GM19452 (cell line): ENCODE measurements around the gene AQP9.

ENCODE experiments used
- ATAC-seq: cut with Tn5 transposase; IDR thresholded peaks from one replicate; pipeline ENCODE4 v1.9.1; 2021; ENCODE audit not compliant: unreplicated experiment

The AQP9 gene

DNA sequence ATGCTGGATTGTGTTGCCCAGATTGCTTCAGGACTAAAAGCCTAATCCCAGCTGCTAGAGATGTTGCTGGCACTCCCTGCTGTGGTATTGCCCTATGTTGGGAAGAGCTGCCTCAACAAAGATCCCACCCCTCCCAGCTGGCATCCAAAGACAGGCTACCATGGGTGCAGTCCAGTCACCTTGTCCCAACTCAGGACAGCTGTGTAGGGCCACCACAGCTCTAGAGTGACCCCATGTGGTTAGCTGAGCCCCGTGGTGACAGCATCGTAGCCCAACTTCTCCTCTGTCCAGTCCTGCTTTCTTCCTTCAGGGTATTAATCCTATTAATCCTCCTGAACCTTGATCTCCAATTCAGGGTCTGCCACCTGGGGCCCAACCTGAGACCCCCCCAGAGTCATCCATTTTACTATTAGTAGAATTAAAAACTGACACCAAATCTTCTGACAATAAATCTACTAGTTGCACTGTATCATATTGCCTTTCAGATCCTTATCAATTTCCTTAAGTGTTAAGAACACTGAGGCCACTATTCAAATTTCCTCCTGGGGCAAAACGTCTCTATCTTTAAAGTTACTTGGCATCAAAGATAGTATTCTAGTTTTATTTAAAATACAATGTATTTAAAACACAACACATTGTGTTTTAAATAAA lies 83.5 kb downstream of the AQP9 start:
- ATAC-seq, result no peak

DNA sequence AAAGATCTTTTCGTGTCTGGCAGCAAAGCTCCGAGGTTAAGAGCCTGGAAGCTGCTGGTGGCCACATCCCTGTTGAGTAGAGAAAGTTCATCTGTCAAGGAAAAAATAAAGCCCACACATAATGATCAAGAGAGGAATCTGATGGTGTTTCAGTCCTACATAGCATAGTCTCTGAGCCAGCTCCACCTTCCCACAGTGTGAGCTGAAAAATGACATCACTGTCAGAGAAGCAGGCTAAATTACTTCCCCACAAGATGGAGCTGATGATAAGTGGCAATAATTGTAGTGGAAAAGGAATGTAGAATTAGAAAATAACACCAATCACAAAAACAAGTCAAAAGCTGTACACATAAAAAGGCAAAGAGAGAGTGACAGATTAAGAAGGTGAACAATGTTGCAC lies 84.5 kb downstream of the AQP9 start:
- ATAC-seq, result no peak

GRCh38 chr15:58223432-58223831 lies 85.3 kb downstream of the AQP9 start:
- no peak for ATAC-seq

DNA sequence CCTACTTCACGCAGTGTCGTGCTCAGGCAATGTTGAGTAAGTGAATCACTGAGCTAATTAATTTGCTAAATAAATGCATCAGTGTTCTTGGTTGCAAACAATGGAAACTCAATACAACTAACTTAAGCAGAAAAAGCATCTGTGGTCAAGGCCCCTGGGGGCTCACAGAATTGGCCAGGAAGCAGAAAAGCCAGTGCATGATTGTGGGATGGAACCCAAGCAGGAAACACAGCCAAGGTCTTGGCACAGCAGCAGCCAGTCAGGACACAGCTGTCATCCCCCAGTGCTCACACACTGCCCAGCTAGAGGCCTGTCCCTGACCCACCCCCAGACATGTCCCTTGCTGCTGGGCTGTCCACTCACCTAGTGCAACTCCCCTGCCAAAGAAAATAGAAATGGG lies 85.9 kb downstream of the AQP9 start:
- no peak for ATAC-seq

- ATAC-seq, result no peak
Observed at GRCh38 chr15:58227706-58228543, 89.7 kb downstream of the AQP9 start.

DNA sequence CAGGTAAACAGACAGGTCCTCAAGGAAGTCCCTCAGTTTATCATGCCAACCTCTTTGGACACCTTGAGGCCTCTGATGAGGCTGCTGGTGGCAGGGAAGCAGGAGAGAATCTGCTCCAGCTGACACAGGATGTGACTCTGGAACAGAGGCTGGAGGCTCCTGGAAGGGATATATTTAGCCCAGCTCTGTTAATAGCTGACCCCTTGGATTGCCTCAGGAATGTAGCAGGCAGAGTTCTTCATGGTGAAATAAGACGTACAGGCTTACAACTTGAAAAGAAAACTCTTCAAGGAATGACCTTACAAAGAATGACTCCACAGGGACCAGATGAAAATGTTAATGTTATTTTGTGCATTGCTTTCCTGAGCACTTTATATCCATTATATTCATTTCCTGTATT lies 90.5 kb downstream of the AQP9 start:
- ATAC-seq, result no peak

- no peak for ATAC-seq
Observed at GRCh38 chr15:58229297-58229768, 91.2 kb downstream of the AQP9 start.

- ATAC-seq, result no peak
Observed at GRCh38 chr15:58232281-58233065, 94.3 kb downstream of the AQP9 start.

DNA sequence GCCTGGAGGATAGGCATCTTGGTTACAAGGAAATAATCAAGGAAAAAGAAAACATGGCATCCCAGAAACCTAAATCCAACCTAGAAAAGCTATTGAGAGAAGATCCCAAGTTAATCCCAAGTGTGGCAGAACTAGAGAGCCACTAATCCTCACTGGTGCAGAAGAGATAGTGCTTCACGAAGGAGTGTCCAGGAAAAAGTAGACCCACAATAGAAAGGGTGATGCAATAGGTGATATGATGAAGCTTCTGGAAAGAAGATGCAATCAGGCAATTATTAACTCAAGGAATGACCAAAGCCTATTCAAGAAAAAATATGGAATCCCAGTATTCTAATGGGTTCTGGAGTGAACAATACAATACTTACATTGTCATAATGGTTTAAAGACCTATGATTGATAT lies 95.2 kb downstream of the AQP9 start:
- ATAC-seq, result no peak
